H1 (cell line): ENCODE results near the gene TPSD1. TPM values are rescaled to one million over a fixed set of nuclear protein-coding genes. Genes with fewer than 3 reads are reported as not detected.

ENCODE experiments used
- CTCF ChIA-PET: fragments of 300-600 bp; sonication (Branson Sonifier 250); formaldehyde crosslinking; loops from one replicate; lab custom pipeline; 2021; ENCODE audit not compliant: partially characterized antibody; lab: Charles Lee
- POLR2A ChIA-PET: fragments of 300-600 bp; sonication (Branson Sonifier 250); formaldehyde crosslinking; loops from one replicate; lab custom pipeline; 2021; ENCODE audit warnings: inconsistent platforms; ENCODE audit not compliant: partially characterized antibody; lab: Charles Lee
- DNase-seq, 2 experiments: peaks; one replicate each; pipeline versions ENCODE4 v3.0.0 to v3.0.0-alpha.2; 2010 to 2022; ENCODE audit warnings: low spot score in 2 of 2, low read depth in 1 of 2, mixed read lengths in 1 of 2
- FAIRE-seq: peaks from 2 replicates; lab custom pipeline; 2011; peaks lifted over from hg19 to GRCh38; lab: Jason Lieb, UNC
- H2AFZ ChIP-seq: 2 replicates; pipeline ENCODE4 v1.8.1; 2012; ENCODE audit warnings: low read length, inconsistent platforms
- H2AK5ac ChIP-seq: 2 replicates; pipeline ENCODE4 v1.6.1; 2013; ENCODE audit warnings: low read depth, low read length
- H2BK120ac ChIP-seq: replicated peaks from 2 replicates; pipeline ENCODE3; 2013; ENCODE audit warnings: low read depth, low read length, inconsistent platforms
- H2BK12ac ChIP-seq: 2 replicates; pipeline ENCODE4 v1.6.1; 2013; ENCODE audit warnings: low read depth, low read length
- H2BK15ac ChIP-seq: 2 replicates; pipeline ENCODE4 v1.6.1; 2013; ENCODE audit warnings: low read length
- H2BK20ac ChIP-seq: 2 replicates; pipeline ENCODE4 v1.6.1; 2013; ENCODE audit warnings: low read length
- H2BK5ac ChIP-seq: 2 replicates; pipeline ENCODE4 v1.6.1; 2013; ENCODE audit warnings: low read depth, low read length
- H3K14ac ChIP-seq: 2 replicates; pipeline ENCODE4 v1.6.1; 2013; ENCODE audit warnings: inconsistent platforms; ENCODE audit not compliant: insufficient read length
- H3K18ac ChIP-seq: 2 replicates; pipeline ENCODE4 v1.6.1; 2013; ENCODE audit warnings: low read length; ENCODE audit errors: extremely low read depth
- H3K23ac ChIP-seq: 2 replicates; pipeline ENCODE4 v1.6.1; 2013; ENCODE audit warnings: inconsistent platforms; ENCODE audit not compliant: insufficient read length
- H3K23me2 ChIP-seq: 2 replicates; pipeline ENCODE4 v1.6.1; 2013; ENCODE audit warnings: low read depth, low read length
- H3K27ac ChIP-seq: 2 replicates; pipeline ENCODE4 v1.6.1; 2011; ENCODE audit warnings: low read depth, low read length, inconsistent platforms
- H3K27me3 ChIP-seq, 4 experiments: replicated peaks in 1 of 4; 1 replicate in 1 of 4; 2 replicates in 3 of 4; pipeline versions ENCODE4 v1.6.1 to v1.8.1; 2011 to 2013; ENCODE audit warnings: low read length in 3 of 4, mild to moderate bottlenecking in 3 of 4, inconsistent platforms in 2 of 4, mixed read lengths in 2 of 4, moderate library complexity in 1 of 4; ENCODE audit not compliant: control insufficient read depth in 3 of 4, insufficient read depth in 3 of 4; ENCODE audit errors: extremely low read depth in 1 of 4
- H3K36me3 ChIP-seq, 4 experiments: 2 replicates each; pipeline versions ENCODE4 v1.6.1 to v1.8.1; 2011 to 2013; ENCODE audit warnings: mild to moderate bottlenecking in 4 of 4, low read length in 3 of 4, moderate library complexity in 2 of 4, control low read depth in 1 of 4, inconsistent platforms in 1 of 4; ENCODE audit not compliant: insufficient read depth in 4 of 4, control insufficient read depth in 2 of 4
- H3K4ac ChIP-seq: replicated peaks from 2 replicates; pipeline ENCODE3; 2013; ENCODE audit warnings: low read length, low read depth, mixed read lengths, inconsistent platforms; ENCODE audit not compliant: insufficient read length
- H3K4me1 ChIP-seq, 4 experiments: replicated peaks in 1 of 4; 1 replicate in 1 of 4; 2 replicates in 3 of 4; pipeline versions ENCODE4 v1.6.1 to v1.8.1; 2011 to 2013; ENCODE audit warnings: low read length in 3 of 4, inconsistent platforms in 2 of 4, mixed read lengths in 1 of 4; ENCODE audit not compliant: insufficient read depth in 4 of 4, control insufficient read depth in 3 of 4
- H3K4me2 ChIP-seq, 2 experiments: 2 replicates each; pipeline versions ENCODE4 v1.6.1 to v1.8.1; 2011 to 2013; ENCODE audit warnings: low read depth in 2 of 2, low read length in 2 of 2, control low read depth in 1 of 2, inconsistent platforms in 1 of 2, mild to moderate bottlenecking in 1 of 2; ENCODE audit not compliant: insufficient read depth in 1 of 2
- H3K4me3 ChIP-seq, 4 experiments: fragments of 200-600, 300-600 bp in 1 of 4; sonication (generic), shearing (Covaris generic), sonication (Bioruptor Twin) in 1 of 4; 2 replicates each; pipeline versions ENCODE4 v1.5.1 to v1.8.1; 2011 to 2016; ENCODE audit warnings: low read length in 4 of 4, low read depth in 3 of 4, control low read depth in 2 of 4, inconsistent platforms in 2 of 4, mild to moderate bottlenecking in 2 of 4, mixed read lengths in 1 of 4, moderate library complexity in 1 of 4; ENCODE audit not compliant: insufficient read depth in 2 of 4; ENCODE audit errors: extremely low read depth in 1 of 4
- H3K56ac ChIP-seq: replicated peaks from 2 replicates; pipeline ENCODE3; 2013; ENCODE audit warnings: low read depth, mild to moderate bottlenecking, mixed read lengths, low read length, inconsistent platforms; ENCODE audit not compliant: insufficient read length
- H3K79me1 ChIP-seq: 2 replicates; pipeline ENCODE4 v1.6.1; 2013; ENCODE audit warnings: low read depth, low read length, control low read depth
- H3K79me2 ChIP-seq, 2 experiments: 2 replicates each; pipeline versions ENCODE4 v1.6.1 to v1.8.1; 2012 to 2013; ENCODE audit warnings: low read length in 2 of 2, mild to moderate bottlenecking in 2 of 2, inconsistent platforms in 1 of 2; ENCODE audit not compliant: insufficient read depth in 2 of 2, control insufficient read depth in 1 of 2
- H3K9ac ChIP-seq, 4 experiments: replicated peaks in 1 of 4; 1 replicate in 1 of 4; 2 replicates in 3 of 4; pipeline versions ENCODE4 v1.6.1 to v1.8.1; 2011 to 2013; ENCODE audit warnings: low read depth in 3 of 4, low read length in 3 of 4, control low read depth in 2 of 4, mild to moderate bottlenecking in 2 of 4, moderate library complexity in 2 of 4, inconsistent platforms in 1 of 4; ENCODE audit errors: extremely low read depth in 1 of 4
- H3K9me3 ChIP-seq, 2 experiments: 2 replicates each; pipeline versions ENCODE4 v1.6.1 to v1.8.1; 2012 to 2013; ENCODE audit warnings: mild to moderate bottlenecking in 2 of 2, moderate library complexity in 2 of 2, control low read depth in 1 of 2, inconsistent platforms in 1 of 2, low read depth in 1 of 2, low read length in 1 of 2, mixed read lengths in 1 of 2; ENCODE audit not compliant: insufficient read depth in 2 of 2
- H4K20me1 ChIP-seq, 2 experiments: replicated peaks in 1 of 2; 2 replicates each; pipeline versions ENCODE3 to v1.8.1; 2011 to 2013; ENCODE audit warnings: inconsistent platforms in 2 of 2, low read length in 2 of 2, mild to moderate bottlenecking in 1 of 2; ENCODE audit not compliant: insufficient read depth in 2 of 2, control insufficient read depth in 1 of 2
- H4K5ac ChIP-seq: 2 replicates; pipeline ENCODE4 v1.6.1; 2013; ENCODE audit warnings: low read length, low read depth, mixed read lengths, inconsistent platforms; ENCODE audit not compliant: insufficient read length
- H4K8ac ChIP-seq: 2 replicates; pipeline ENCODE4 v1.8.0; 2013; ENCODE audit warnings: mild to moderate bottlenecking, moderate library complexity, low read length, inconsistent platforms; ENCODE audit not compliant: insufficient read depth; ENCODE audit errors: extremely low read depth
- H4K91ac ChIP-seq: replicated peaks from 2 replicates; pipeline ENCODE3; 2013; ENCODE audit warnings: low read length, mixed read lengths, inconsistent platforms; ENCODE audit not compliant: insufficient read length
- CBX5 ChIP-seq: fragments of 300-800, 300-1000 bp; sonication (generic); IDR thresholded peaks from 2 replicates; pipeline ENCODE4 v1.7.1; 2016; ENCODE audit warnings: antibody characterized with exemption, low read length, low read depth
- POLR2A ChIP-seq, 2 experiments: IDR thresholded peaks; 1 replicate in 1 of 2; 2 replicates in 1 of 2; pipeline ENCODE4 v1.6.1; 2011; ENCODE audit warnings: low read depth in 2 of 2, low read length in 2 of 2, mild to moderate bottlenecking in 2 of 2; ENCODE audit errors: control extremely low read depth in 1 of 2
- WGBS, 2 experiments: shearing (Covaris generic) in 1 of 2; methylation state at CpG; one replicate each; pipeline versions ENCODE4 v1.1.6 to v1.1.7; 2013 to 2015; ENCODE audit warnings: low lambda C conversion rate in 2 of 2, mixed read lengths in 2 of 2, inconsistent platforms in 1 of 2, low coverage in 1 of 2, missing lambda C conversion rate in 1 of 2; ENCODE audit not compliant: insufficient replicate concordance in 2 of 2, insufficient coverage in 1 of 2, insufficient read length in 1 of 2; ENCODE audit errors: extremely low coverage in 1 of 2, missing lambda C conversion rate in 1 of 2; 5-methylcytosine and 5-hydroxymethylcytosine counted together
- polyA plus RNA-seq, 7 experiments: library from polyadenylated mRNA; depleted of rRNA in 3 of 7; stranded (reverse) in 5 of 7; unstranded in 2 of 7; fragments of >200 nt in 5 of 7; fragments of 200-250 nt in 2 of 7; gene quantifications; 1 replicate in 5 of 7; 2 replicates in 1 of 7; 4 replicates in 1 of 7; pipeline versions ENCODE4 v1.2.1 to v1.2.3, GENCODE V29; 2011 to 2013; ENCODE audit warnings: missing spikeins in 2 of 7, mixed read lengths in 2 of 7
- total RNA-seq: library from RNA; stranded (reverse); fragmentation: NEBNext Ultra II Directional; extraction: Animal tissue kit (Norgen Biotek cat#: 25700); gene quantifications from 2 replicates; pipeline ENCODE4 v1.2.1, GENCODE V29; 2021

TPSD1 gene
- total and polyA plus RNA-seq, 2 of the 8 experiments (the other 6 are each of a cell fraction or from before 2014, with no cell fraction given) = 0.26 TPM; not detected in 1

DNA sequence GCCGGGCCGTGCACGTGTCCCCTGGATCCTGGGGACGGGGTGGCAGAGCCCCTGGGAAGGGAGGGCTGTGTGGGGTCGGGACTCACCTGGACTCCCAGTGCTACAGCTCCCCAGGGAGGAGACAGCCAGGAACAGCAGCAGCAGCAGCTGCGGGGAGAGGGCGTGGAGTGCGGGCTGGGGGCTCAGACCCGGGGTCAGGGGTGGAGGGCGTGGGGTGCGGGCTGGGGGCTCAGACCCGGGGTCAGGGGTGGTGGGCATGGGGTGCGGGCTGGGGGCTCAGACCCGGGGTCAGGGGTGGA is 20.7 kb downstream of the TPSD1 start:
- Histone ChIP-seq H3K4me2 (no peak overlapping the region), H3K18ac (no peak overlapping the region; the same call in 1 of the 2 replicates), H3K4ac (no peak overlapping the region), H3K9me3 (no peaks in the 10 kb centered on the region), H2BK12ac (no peak overlapping the region), H3K79me1 (no peaks in the 10 kb centered on the region), H2AFZ (no peak overlapping the region), H3K14ac (no peak overlapping the region), H4K5ac (no peak overlapping the region), H3K9ac (no peak overlapping the region), H3K4me1 (peaks cover 0 to 11% (median 6%) of the 10 kb centered on the region in 4 experiments; a peak in 6 of 7 replicates), H2BK20ac (no peak overlapping the region), H3K56ac (no peak overlapping the region), H3K79me2 (no peaks in the 10 kb centered on the region), H2BK5ac (no peak overlapping the region), H4K8ac (no peak overlapping the region), H3K27me3 (0 out of 7 replicates have a peak, but pooled peaks cover 0 to under 1% (median 0%) of the 10 kb centered on the region in 4 experiments), H3K4me3 (no peak overlapping the region), H3K36me3 (no peaks in the 10 kb centered on the region), H2AK5ac (no peak overlapping the region), H2BK15ac (no peak overlapping the region), H3K23ac (no peak overlapping the region), H4K91ac (no peak overlapping the region), H2BK120ac (no peak overlapping the region), H4K20me1 (peaks cover 0 to 2% of the 10 kb centered on the region in 2 experiments), H3K23me2 (peaks cover 3% of the 10 kb centered on the region; the same call in 1 of the 2 replicates), H3K27ac (no peak overlapping the region)
- no peak for FAIRE-seq
- no peak for TF ChIP-seq POLR2A (IDR thresholded peaks at IDR 0.05; ENCODE audit: control extremely low read depth in 1 of 2, low read depth in 2 of 2, low read length in 2 of 2)
- no peak for TF ChIP-seq CBX5
- ChIA-PET POLR2A (interaction anchor here (1.0 to 1.5 kb wide), 4 partner anchors 11 to 41 kb away, joined by 3 read pairs; partner anchors contain the start of gene UBE2I), CTCF (interaction anchor here (1.7 kb wide), 1 partner anchor 10 kb away, joined by 5 read pairs; no protein-coding TSS in a partner anchor)
- no CpG with 5 or more reads among the region's 14 CpGs for WGBS, 2 experiments
- no peak for DNase-seq
